Measurements from ENCODE around the gene GRIK1.

GRIK1 gene

GRCh38 chr21:29677326-29677725 lies 262.5 kb downstream of the GRIK1 start:
- Histone ChIP-seq H3K4me2 (ENCODE audit: low read length, poor library complexity, severe bottlenecking) (no peak overlapping the region), H3K9ac (ENCODE audit: low read length) (no peak overlapping the region), H3K79me1 (replicated peaks; ENCODE audit: low read length, poor library complexity, severe bottlenecking) (no peaks in the 10 kb centered on the region), H3K9me3 (ENCODE audit: control insufficient read depth, low read length) (no peaks in the 10 kb centered on the region), H4K91ac (ENCODE audit: low read length) (no peak overlapping the region), H3K23ac (ENCODE audit: low read length in 2 of 2) (no peak overlapping the region), H2BK120ac (ENCODE audit: low read depth, low read length) (no peak overlapping the region), H3K4ac (ENCODE audit: low read depth in 1 of 2, low read length in 2 of 2) (no peak overlapping the region), H3K27me3 (ENCODE audit: control insufficient read depth in 1 of 2, insufficient read depth in 1 of 2, low read length in 2 of 2) (no peaks in the 10 kb centered on the region), H3K27ac (ENCODE audit: low read length, poor library complexity, severe bottlenecking) (no peak overlapping the region), H3K4me1 (ENCODE audit: control insufficient read depth, insufficient read depth, low read depth, low read length) (no peaks in the 10 kb centered on the region), H3K14ac (ENCODE audit: low read length in 2 of 2) (no peak overlapping the region), H2BK12ac (ENCODE audit: low read length in 2 of 2) (no peak overlapping the region), H2BK15ac (ENCODE audit: low read depth, poor library complexity, severe bottlenecking) (no peak overlapping the region), H2AFZ (ENCODE audit: low read depth, low read length) (no peak overlapping the region), H3K36me3 (ENCODE audit: control insufficient read depth in 1 of 2, insufficient read depth in 2 of 2, low read depth in 1 of 2, low read length in 2 of 2) (no peaks in the 10 kb centered on the region), H2BK5ac (ENCODE audit: low read depth, low read length, poor library complexity, severe bottlenecking) (no peak overlapping the region), H3K4me3 (ENCODE audit: insufficient read depth in 1 of 2, low read depth in 1 of 2, low read length in 2 of 2) (no peak overlapping the region), H3K18ac (ENCODE audit: low read depth in 1 of 2, low read length in 2 of 2) (no peak overlapping the region), H4K8ac (ENCODE audit: low read length) (no peak overlapping the region), H2AK5ac (ENCODE audit: low read length, severe bottlenecking) (no peak overlapping the region)
- DNase-seq, result no peak
- WGBS, result 91% methylated on average over 3 of the region's 4 CpGs

- WGBS, result 47% methylated on average over 1 of the region's 4 CpGs
- Histone ChIP-seq H2BK12ac (ENCODE audit: low read length in 2 of 2) (no peak overlapping the region), H3K4me3 (ENCODE audit: insufficient read depth in 1 of 2, low read depth in 1 of 2, low read length in 2 of 2) (no peak overlapping the region), H2BK5ac (ENCODE audit: low read depth, low read length, poor library complexity, severe bottlenecking) (no peak overlapping the region), H2AK5ac (ENCODE audit: low read length, severe bottlenecking) (no peak overlapping the region), H2BK15ac (ENCODE audit: low read depth, poor library complexity, severe bottlenecking) (no peak overlapping the region), H3K36me3 (ENCODE audit: control insufficient read depth in 1 of 2, insufficient read depth in 2 of 2, low read depth in 1 of 2, low read length in 2 of 2) (no peaks in the 10 kb centered on the region), H4K8ac (ENCODE audit: low read length) (no peak overlapping the region), H3K79me1 (replicated peaks; ENCODE audit: low read length, poor library complexity, severe bottlenecking) (no peaks in the 10 kb centered on the region), H3K14ac (ENCODE audit: low read length in 2 of 2) (no peak overlapping the region), H3K23ac (ENCODE audit: low read length in 2 of 2) (no peak overlapping the region), H3K4ac (ENCODE audit: low read depth in 1 of 2, low read length in 2 of 2) (no peak overlapping the region), H2AFZ (ENCODE audit: low read depth, low read length) (no peak overlapping the region), H3K27ac (ENCODE audit: low read length, poor library complexity, severe bottlenecking) (no peak overlapping the region), H3K4me2 (ENCODE audit: low read length, poor library complexity, severe bottlenecking) (no peak overlapping the region), H3K9ac (ENCODE audit: low read length) (no peak overlapping the region), H3K9me3 (ENCODE audit: control insufficient read depth, low read length) (no peaks in the 10 kb centered on the region), H3K18ac (ENCODE audit: low read depth in 1 of 2, low read length in 2 of 2) (no peak overlapping the region), H4K91ac (ENCODE audit: low read length) (no peak overlapping the region), H3K27me3 (ENCODE audit: control insufficient read depth in 1 of 2, insufficient read depth in 1 of 2, low read length in 2 of 2) (no peaks in the 10 kb centered on the region), H2BK120ac (ENCODE audit: low read depth, low read length) (no peak overlapping the region), H3K4me1 (ENCODE audit: control insufficient read depth, insufficient read depth, low read depth, low read length) (no peaks in the 10 kb centered on the region)
- DNase-seq, result no peak
Measured at GRCh38 chr21:29676395-29676794, 263.4 kb downstream of the GRIK1 start.

GRCh38 chr21:29675451-29675850 lies 264.3 kb downstream of the GRIK1 start:
- H3K4me3 ChIP-seq (ENCODE audit: insufficient read depth in 1 of 2, low read depth in 1 of 2, low read length in 2 of 2), result no peak overlapping the region

GRCh38 chr21:29674343-29674742 lies 265.5 kb downstream of the GRIK1 start:
- H2BK5ac ChIP-seq (ENCODE audit: low read depth, low read length, poor library complexity, severe bottlenecking), result no peak overlapping the region
- no peak for DNase-seq
- H3K14ac ChIP-seq (ENCODE audit: low read length in 2 of 2), result no peak overlapping the region
- H3K4me3 ChIP-seq (ENCODE audit: insufficient read depth in 1 of 2, low read depth in 1 of 2, low read length in 2 of 2), result no peak overlapping the region
- no peaks in the 10 kb centered on the region for H3K4me1 ChIP-seq (ENCODE audit: control insufficient read depth, insufficient read depth, low read depth, low read length)
- H3K27ac ChIP-seq (ENCODE audit: low read length, poor library complexity, severe bottlenecking), result no peak overlapping the region
- no peaks in the 10 kb centered on the region for H3K79me1 ChIP-seq (replicated peaks; ENCODE audit: low read length, poor library complexity, severe bottlenecking)
- no peak overlapping the region for H2AK5ac ChIP-seq (ENCODE audit: low read length, severe bottlenecking)
- no peak overlapping the region for H3K23ac ChIP-seq (ENCODE audit: low read length in 2 of 2)
- H3K27me3 ChIP-seq (ENCODE audit: control insufficient read depth in 1 of 2, insufficient read depth in 1 of 2, low read length in 2 of 2), result no peaks in the 10 kb centered on the region
- 40% methylated on average over 2 of the region's 3 CpGs for WGBS
- H2BK120ac ChIP-seq (ENCODE audit: low read depth, low read length), result no peak overlapping the region
- H2BK15ac ChIP-seq (ENCODE audit: low read depth, poor library complexity, severe bottlenecking), result no peak overlapping the region
- H3K18ac ChIP-seq (ENCODE audit: low read depth in 1 of 2, low read length in 2 of 2), result no peak overlapping the region
- H2BK12ac ChIP-seq (ENCODE audit: low read length in 2 of 2), result no peak overlapping the region
- no peak overlapping the region for H3K4me2 ChIP-seq (ENCODE audit: low read length, poor library complexity, severe bottlenecking)
- H3K9me3 ChIP-seq (ENCODE audit: control insufficient read depth, low read length), result no peaks in the 10 kb centered on the region
- no peak overlapping the region for H3K4ac ChIP-seq (ENCODE audit: low read depth in 1 of 2, low read length in 2 of 2)
- H4K91ac ChIP-seq (ENCODE audit: low read length), result no peak overlapping the region
- no peak overlapping the region for H2AFZ ChIP-seq (ENCODE audit: low read depth, low read length)
- H3K36me3 ChIP-seq (ENCODE audit: control insufficient read depth in 1 of 2, insufficient read depth in 2 of 2, low read depth in 1 of 2, low read length in 2 of 2), result no peaks in the 10 kb centered on the region
- no peak overlapping the region for H3K9ac ChIP-seq (ENCODE audit: low read length)
- no peak overlapping the region for H4K8ac ChIP-seq (ENCODE audit: low read length)

More at GRCh38 chr21:29675451-29675850, 264.3 kb downstream of the GRIK1 start:
- Histone ChIP-seq H2AK5ac (ENCODE audit: low read length, severe bottlenecking) (no peak overlapping the region), H2BK120ac (ENCODE audit: low read depth, low read length) (no peak overlapping the region), H3K4me1 (ENCODE audit: control insufficient read depth, insufficient read depth, low read depth, low read length) (no peaks in the 10 kb centered on the region), H2BK15ac (ENCODE audit: low read depth, poor library complexity, severe bottlenecking) (no peak overlapping the region), H2BK5ac (ENCODE audit: low read depth, low read length, poor library complexity, severe bottlenecking) (no peak overlapping the region), H3K9me3 (ENCODE audit: control insufficient read depth, low read length) (no peaks in the 10 kb centered on the region), H3K14ac (ENCODE audit: low read length in 2 of 2) (no peak overlapping the region), H3K23ac (ENCODE audit: low read length in 2 of 2) (no peak overlapping the region), H4K91ac (ENCODE audit: low read length) (no peak overlapping the region), H3K79me1 (replicated peaks; ENCODE audit: low read length, poor library complexity, severe bottlenecking) (no peaks in the 10 kb centered on the region), H3K27ac (ENCODE audit: low read length, poor library complexity, severe bottlenecking) (no peak overlapping the region), H3K36me3 (ENCODE audit: control insufficient read depth in 1 of 2, insufficient read depth in 2 of 2, low read depth in 1 of 2, low read length in 2 of 2) (no peaks in the 10 kb centered on the region), H3K27me3 (ENCODE audit: control insufficient read depth in 1 of 2, insufficient read depth in 1 of 2, low read length in 2 of 2) (no peaks in the 10 kb centered on the region), H3K4ac (ENCODE audit: low read depth in 1 of 2, low read length in 2 of 2) (no peak overlapping the region), H3K4me2 (ENCODE audit: low read length, poor library complexity, severe bottlenecking) (no peak overlapping the region), H2AFZ (ENCODE audit: low read depth, low read length) (no peak overlapping the region), H4K8ac (ENCODE audit: low read length) (no peak overlapping the region), H3K18ac (ENCODE audit: low read depth in 1 of 2, low read length in 2 of 2) (no peak overlapping the region), H2BK12ac (ENCODE audit: low read length in 2 of 2) (no peak overlapping the region), H3K9ac (ENCODE audit: low read length) (no peak overlapping the region)
- WGBS, result no CpG with 5 or more reads among the region's 1 CpG
- no peak for DNase-seq

All from mesenchymal stem cell (in vitro differentiated cells and primary cell).